ENCODE data around the gene BMPER.

GRCh38 chr7:34162027-34162565 is 256.8 kb downstream of the BMPER start:
- no peak for TF ChIP-seq CTCF (conservative IDR thresholded peaks at IDR 0.05; ENCODE audit: low read depth, low read length)
- TF ChIP-seq EZH2 (IDR thresholded peaks at IDR 0.05; ENCODE audit: borderline replicate concordance, low read depth, low read length, poor library complexity, severe bottlenecking), result no peak
